CD4-positive, alpha-beta T cell treated with Interleukin-15 for 1 hour (primary cell): Measurements from ENCODE around the gene THRAP3.
"Not testable (repeated sequence)": the region's sequence is repeated elsewhere in the genome, so short reads cannot be mapped to it uniquely, and the experiment has no call there.

ENCODE experiments used
- DNase-seq: peaks from one replicate; pipeline ENCODE4 v3.0.0-alpha.2; 2020

Gene THRAP3

DNA sequence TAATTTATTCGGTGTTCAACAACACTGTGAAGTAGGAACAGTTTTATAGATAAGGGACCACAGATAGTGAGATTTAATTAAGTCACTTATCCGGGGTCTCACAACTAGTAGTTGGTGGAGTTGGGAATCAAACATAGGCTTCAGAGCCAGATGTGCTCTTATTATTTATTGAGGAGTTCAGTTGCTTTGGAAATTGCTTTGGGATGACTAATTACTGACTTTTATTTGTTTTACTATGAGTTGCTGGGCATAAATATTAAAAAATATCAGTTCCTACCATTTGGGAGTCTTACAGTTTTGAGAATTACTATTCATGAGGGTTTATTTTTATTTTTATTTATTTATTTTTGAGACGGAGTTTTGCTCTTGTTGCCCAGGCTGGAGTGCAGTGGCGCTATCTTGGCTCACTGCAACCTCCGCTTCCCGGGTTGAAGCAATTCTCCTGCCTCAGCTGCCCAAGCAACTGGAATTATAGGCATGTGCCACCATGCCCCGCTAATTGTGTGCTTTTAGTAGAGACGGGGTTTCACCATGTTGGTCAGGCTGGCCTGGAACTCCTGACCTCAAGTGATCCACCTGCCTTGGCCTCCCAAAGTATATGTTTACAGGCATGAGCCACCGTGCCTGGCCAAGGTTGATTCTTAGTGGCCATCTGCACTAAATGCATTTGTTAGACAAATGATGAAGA is 27.7 kb downstream of the THRAP3 start:
- no peak for DNase-seq

- not testable (repeated sequence) for DNase-seq
Observed at GRCh38 chr1:36252482-36252824, 28.2 kb downstream of the THRAP3 start.

DNA sequence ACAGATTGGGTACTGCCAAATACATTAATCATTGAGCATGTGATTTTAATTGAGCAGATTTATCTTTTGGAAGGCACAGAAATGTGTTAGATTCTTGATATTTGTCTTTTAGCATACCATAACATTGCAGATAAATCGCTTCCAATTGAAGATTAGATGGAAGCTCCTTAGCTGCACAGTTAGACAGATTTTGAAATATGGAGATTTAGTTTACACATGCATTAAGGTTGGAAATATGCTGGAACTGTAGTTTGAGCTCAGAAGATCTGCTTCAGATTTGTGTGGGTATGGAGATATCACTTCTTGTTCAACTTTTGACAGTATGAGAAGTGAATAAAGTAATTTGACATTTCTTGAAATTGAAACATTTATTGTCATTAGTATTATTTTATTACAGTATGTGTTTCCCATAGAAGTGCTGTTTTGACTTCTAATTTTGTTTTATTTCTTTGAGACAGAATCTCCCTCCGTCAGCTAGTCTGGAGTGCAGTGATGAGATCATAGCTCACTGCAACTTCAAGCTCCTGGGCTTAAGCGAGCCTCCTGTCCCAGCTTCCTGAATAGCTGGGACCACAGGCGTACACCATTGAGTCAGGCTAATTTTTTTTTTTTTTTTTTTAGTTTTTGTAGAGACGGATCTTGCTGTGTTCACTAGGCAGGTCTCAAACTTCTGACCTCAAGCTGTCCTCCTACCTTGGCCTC is 29.1 kb downstream of the THRAP3 start:
- DNase-seq: no peak

DNA sequence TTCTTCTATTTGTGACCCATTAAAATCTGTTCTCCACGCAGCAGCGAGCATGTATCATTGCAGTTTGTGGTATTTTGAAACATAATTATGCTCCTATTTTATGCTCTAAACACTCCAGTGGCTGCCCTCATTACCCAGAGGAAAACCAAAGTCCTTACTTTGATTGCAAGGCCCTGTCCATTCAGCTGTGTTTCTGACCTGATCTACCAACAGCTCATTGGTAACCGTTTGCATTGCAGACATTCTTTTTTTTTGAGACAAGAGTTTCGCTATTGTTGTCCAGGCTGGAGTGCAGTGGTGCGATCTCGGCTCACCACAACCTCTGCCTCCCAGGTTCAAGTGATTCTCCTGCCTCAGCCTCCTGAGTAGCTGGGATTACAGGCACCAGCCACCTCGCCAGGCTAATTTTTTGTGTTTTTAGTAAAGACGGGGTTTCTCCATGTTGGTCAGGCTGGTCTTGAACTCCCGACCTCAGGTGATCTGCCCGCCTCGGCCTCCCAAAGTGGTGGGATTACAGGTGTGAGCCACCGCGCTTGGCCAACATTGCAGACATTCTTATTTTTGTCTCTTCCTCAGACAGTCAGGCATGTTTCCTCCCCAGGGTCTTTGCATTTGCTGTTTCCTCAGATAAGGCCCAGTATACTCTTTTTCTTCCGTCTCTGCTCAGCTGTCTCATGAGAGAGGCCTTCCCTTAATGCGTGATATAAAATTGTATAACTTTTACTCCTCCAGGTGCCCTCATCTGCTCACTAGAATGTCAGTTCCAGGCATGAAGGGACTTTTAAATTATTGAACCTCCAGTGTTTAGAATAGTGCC is 32.5 kb downstream of the THRAP3 start:
- DNase-seq: no peak

DNA sequence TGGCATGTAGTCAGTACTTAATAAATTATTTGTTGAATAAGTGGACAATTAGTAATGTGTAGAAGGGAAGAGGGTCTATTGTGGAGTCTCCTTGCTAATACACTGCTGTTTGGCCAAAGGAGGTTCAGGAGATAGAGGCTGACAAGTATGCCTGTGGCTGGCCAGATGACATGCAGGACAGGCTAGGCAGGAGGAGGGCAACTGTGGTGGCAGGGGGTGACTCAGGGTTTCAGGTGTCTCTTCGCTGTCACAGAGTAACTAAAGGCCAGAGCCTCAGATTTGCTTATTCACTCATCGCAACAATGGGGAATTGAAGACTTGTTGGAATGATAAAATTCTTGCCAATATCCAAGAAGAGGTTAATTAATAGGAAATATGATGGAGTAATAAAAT is 33.1 kb downstream of the THRAP3 start:
- no peak for DNase-seq

DNA sequence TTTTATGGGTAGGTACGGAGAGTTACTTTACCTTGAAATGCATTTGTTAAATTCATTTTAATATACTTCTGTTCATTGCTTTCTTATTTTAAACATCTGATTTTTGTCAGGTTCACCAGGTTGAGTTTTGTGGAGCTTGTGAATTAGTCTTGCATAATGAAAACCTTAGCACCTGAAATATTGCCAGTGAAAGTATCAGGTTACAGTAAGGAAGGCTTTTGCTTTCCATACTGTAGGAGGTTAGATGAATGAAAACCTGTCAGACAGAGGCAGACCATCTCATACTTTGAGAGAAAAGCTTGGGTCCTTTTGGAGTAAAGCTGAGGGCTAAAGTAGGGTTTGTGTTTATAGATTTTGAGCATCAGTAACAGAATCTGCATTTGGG is 34.7 kb downstream of the THRAP3 start:
- no peak for DNase-seq

DNA sequence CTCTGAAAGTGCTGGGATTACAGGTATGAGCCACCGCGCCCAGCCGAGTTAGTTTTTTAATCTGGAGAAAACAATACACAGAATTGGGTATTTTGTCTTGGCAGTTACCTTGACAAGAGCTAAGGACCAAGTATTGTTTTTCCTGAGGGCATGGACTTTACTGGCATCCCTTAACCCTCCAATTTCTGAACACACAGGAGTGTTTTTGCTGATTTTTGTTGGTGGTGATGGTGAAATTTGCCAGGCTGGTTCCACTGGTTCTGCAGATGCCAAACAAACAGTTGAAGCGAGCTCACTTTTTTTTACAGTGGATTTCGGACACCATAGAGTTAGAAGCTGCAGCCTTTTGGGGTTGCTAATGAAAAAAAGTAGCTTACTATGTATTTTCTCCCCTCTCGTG is 44.7 kb downstream of the THRAP3 start:
- DNase-seq: no peak

GRCh38 chr1:36269408-36269838 is 45.2 kb downstream of the THRAP3 start:
- no peak for DNase-seq

DNA sequence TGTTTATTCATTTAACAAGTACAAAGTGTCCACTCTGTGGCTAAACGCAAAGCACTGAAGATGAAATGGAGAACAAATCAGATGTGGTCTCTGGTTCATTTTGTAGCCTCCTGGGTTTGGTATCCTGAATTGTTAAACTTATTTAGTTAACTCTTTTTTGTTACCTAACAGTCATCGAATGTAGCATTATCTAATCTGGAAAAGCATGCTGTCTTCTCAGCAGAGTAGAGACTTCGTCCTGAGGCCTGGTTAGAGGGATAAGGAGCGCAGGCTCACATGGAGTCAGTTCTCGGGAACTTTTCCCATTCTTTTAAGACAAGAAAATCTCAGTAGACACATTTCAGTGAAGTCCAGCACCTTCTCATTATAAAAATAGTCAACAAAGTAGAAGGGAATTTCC is 48.8 kb downstream of the THRAP3 start:
- no peak for DNase-seq

DNA sequence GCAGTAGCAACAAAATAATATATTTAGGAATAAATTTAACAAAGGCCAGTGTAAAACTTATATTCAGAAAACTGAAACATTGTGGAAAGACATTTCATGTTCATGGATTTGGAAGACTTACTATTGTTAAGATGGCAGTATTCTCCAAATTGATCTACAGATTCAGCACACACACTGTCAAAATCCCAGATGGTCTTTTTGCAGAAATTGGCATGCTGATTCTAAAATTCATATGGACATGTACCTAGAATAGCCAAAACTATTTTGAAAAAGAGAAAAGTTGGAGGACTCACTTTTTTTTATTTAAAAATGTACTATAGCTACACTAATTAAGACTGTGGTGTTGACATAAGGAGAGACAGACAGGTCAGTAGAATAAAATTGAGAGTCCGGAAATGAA is 50.0 kb downstream of the THRAP3 start:
- no peak for DNase-seq

- DNase-seq: no peak
Observed at GRCh38 chr1:36276688-36277087, 52.4 kb downstream of the THRAP3 start.

- DNase-seq: no peak
Observed at GRCh38 chr1:36279110-36279788, 55.0 kb downstream of the THRAP3 start.

- DNase-seq: no peak
Observed at GRCh38 chr1:36279789-36280296, 55.6 kb downstream of the THRAP3 start.

DNA sequence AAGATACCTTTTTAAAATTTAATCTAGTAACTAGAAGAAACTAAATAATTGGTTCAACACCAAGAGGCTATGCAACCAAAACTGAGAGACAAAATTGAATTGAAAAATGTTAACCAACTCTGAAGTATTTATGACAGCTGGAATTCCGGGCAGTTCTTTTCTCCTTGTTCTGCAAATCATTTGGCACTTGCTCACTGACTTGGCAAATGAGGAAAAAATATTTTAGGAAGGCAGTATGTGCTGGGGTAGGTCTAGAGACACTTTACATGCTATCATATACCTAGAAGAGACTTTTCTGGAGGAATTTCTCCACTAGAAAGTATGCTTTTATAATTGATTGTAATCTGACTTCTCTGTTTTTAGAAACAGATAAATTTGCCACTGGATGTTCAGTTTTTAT is 59.8 kb downstream of the THRAP3 start:
- DNase-seq: no peak

- no peak for DNase-seq
Observed at GRCh38 chr1:36284517-36284916, 60.3 kb downstream of the THRAP3 start.

GRCh38 chr1:36285443-36286101 is 61.3 kb downstream of the THRAP3 start:
- DNase-seq: peak; percentile 67

DNA sequence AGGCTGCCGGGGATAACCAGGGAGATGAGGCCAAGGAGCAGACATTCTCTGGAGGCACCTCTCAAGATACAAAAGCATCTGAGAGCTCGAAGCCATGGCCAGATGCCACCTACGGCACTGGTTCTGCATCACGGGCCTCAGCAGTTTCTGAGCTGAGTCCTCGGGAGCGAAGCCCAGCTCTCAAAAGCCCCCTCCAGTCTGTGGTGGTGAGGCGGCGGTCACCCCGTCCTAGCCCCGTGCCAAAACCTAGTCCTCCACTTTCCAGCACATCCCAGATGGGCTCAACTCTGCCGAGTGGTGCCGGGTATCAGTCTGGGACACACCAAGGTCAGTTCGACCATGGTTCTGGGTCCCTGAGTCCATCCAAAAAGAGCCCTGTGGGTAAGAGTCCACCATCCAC is 62.6 kb downstream of the THRAP3 start:
- no peak for DNase-seq

DNA sequence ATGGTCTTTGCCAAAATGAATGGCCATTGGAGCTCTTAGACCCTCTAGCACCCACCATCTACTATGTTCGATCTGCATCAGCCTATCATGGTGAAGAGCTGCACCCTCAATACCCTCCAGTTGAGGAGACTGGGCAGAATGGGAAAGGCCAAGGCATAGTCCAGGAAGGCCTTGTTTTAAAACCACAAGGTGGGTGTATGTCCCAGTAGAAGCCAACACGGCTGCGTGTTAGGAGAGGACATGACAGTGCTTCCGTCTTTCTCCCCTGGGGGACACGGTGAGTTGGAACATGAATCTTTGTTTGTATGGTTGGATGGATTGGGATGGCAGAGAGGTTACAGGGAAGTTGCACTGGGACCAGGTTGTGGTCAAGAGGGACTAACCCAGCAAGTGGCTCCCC is 63.4 kb downstream of the THRAP3 start:
- DNase-seq: no peak

GRCh38 chr1:36295390-36295789 is 71.1 kb downstream of the THRAP3 start:
- DNase-seq: no peak

GRCh38 chr1:36297062-36297461 is 72.8 kb downstream of the THRAP3 start:
- DNase-seq: no peak

- DNase-seq: no peak
Observed at GRCh38 chr1:36298640-36299039, 74.4 kb downstream of the THRAP3 start.

GRCh38 chr1:36300526-36300925 is 76.3 kb downstream of the THRAP3 start:
- DNase-seq: no peak

GRCh38 chr1:36301220-36301619 is 77.0 kb downstream of the THRAP3 start:
- no peak for DNase-seq
